GM19452 (cell line): ENCODE results near the gene BEGAIN.

ENCODE experiments used
- ATAC-seq: cut with Tn5 transposase; IDR thresholded peaks from one replicate; pipeline ENCODE4 v1.9.1; 2021; ENCODE audit not compliant: unreplicated experiment

Gene BEGAIN, protein sequence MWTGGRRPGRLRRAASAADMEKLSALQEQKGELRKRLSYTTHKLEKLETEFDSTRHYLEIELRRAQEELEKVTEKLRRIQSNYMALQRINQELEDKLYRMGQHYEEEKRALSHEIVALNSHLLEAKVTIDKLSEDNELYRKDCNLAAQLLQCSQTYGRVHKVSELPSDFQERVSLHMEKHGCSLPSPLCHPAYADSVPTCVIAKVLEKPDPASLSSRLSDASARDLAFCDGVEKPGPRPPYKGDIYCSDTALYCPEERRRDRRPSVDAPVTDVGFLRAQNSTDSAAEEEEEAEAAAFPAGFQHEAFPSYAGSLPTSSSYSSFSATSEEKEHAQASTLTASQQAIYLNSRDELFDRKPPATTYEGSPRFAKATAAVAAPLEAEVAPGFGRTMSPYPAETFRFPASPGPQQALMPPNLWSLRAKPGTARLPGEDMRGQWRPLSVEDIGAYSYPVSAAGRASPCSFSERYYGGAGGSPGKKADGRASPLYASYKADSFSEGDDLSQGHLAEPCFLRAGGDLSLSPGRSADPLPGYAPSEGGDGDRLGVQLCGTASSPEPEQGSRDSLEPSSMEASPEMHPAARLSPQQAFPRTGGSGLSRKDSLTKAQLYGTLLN

DNA sequence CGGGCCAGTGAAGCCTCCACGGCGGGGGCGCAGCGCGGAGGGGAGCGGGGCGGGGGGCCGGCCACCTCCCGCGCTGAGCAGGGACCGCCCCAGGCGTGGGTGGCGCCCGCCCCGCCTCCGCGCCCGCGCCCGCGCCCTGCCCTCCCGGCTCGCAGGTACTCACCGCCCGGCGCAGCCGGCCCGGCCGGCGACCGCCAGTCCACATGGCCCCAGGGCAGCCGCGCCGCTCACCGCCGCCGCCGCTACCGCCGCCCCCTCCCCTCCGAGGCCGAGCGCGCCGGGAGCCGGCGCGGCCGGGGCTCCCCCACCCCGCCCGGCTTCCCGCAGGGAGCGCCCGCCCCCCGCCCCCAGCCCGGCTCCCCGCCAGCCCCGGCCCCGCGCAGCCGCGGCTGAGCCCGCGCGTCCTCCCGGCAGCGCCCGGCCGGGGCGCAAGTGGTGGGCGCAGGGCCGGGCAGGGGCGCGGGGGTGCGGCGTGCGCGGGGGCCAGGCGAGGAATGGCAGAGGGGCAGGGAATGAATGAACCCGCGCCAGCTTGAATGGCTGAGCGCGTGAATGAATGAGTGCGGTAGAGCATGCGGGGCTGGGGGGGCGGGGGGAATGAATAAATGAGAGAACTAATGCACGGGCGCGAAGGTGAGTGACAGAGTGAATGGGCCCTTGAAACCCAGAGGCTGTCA, at the start of gene BEGAIN:
BEGAIN (minus strand) TSS at position 332 of the 677 bp plus-strand sequence; CDS start at position 205, 127 bp downstream.
- no peak for ATAC-seq

DNA sequence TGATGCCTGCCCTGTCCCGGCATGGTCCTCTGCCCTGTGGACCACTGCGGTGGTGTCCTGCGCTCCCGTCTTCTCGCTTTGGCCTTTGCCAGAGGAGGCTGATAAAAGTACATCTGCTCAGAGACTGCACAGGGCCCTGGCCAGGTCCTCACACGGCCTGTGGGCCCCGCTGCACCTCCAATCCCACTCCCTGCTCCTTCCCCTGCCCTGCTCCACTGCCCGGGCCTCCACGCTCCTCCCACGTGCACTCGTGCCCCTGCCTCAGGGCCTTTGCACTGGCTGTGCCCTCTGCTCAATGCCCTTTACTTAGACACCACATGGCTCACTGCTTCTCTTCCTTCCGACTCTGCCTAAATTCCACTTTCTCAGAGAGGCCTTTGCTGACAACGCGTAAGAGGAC, 49.3 kb upstream of the BEGAIN start:
- ATAC-seq: no peak

DNA sequence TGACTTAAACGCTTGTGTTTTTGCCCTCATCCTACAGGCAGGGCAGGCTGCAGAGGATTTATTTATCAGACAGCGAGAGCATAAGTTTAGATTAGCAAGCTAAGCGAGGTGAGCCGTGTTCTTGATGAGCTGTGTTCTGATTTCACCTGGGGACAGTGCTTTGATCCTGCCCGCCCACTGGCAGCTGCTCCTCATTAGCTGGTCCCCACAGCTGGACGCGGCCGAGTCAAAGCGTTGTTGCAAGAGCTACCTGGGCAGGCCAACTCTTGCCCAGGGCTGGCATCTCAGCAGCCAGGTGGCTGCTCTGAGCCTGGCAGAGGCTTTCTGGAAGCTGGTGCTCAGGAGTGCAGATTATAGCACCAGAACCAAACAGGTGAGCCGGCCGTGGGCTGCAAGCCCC, 46.8 kb upstream of the BEGAIN start:
- no peak for ATAC-seq

DNA sequence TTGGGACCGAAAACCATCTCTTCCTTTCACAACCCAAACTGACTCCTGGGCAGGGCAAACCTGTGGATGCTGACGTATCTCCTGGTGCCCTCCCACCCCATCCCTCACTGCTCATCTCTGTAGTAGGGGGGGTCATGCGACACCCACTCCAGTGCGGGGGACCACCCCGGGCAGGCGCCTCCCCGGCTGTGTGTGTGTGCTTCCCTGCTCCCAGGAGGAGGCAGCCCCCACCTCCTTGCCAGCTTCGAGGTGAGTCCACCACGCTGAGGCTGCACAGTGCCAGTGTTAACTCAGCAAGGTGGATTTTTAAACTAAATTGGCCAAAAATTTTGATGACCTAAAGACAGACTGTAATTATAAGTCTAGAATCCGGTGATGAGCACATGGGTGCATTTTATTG, 46.2 kb upstream of the BEGAIN start:
- ATAC-seq: no peak

DNA sequence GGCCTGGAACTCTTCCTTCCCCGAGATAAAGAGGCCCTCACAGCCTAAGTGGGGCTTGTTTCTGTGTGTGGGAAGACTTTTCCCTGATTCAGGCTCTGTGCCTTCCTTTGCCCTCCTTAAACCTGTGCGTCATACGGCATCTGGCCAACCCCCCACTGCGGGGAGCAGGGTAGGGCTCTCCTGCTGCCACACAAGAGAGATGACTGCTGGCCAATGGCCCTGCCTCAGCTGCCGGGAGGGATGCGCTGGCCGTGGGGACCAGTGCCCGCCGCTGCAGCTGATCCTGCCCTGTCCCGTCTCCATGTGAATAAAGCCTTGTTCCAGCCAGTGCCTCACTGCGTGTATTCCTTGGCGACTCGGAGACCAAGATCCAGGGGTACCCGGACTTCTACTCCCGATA, 42.5 kb upstream of the BEGAIN start:
- no peak for ATAC-seq

DNA sequence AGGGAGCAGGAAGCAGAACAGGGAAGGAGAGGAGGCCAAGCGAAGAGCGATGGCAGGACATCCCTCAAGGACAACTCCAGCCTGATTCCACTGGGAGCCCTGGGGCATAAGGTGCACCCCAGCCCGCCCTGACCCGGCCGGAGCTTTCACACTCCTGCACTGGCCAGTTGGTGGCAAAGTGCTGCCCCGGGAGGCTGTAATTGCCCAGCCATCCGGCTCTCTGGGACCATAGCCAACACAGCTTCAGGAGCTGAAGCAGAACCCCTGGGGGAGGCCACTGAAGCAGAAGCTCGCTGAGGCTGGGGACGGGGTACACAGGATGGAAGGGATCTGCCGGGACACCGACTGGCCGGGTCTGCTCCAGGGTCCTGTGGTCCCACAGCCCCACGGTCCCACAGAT, 41.9 kb upstream of the BEGAIN start:
- ATAC-seq: no peak

DNA sequence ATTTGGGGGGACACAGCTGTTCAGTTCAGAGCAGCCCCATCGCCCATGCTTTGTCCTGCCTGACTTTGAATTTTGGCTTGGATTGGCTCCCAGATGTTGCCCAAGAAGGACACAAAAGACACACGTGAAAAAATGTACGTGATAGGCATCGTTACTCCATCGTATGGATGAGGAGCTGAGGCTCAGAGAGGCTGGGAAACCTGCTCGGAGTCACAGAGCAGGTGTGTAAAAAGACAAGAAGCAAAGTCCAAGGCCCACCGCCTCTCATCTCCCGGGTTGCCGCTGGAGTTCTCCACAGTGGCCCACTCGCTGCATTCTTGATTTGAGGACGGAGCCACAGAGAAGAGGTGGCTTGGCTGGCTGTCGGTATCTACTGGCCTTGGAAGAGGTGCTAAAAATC, 41.0 kb upstream of the BEGAIN start:
- ATAC-seq: no peak

DNA sequence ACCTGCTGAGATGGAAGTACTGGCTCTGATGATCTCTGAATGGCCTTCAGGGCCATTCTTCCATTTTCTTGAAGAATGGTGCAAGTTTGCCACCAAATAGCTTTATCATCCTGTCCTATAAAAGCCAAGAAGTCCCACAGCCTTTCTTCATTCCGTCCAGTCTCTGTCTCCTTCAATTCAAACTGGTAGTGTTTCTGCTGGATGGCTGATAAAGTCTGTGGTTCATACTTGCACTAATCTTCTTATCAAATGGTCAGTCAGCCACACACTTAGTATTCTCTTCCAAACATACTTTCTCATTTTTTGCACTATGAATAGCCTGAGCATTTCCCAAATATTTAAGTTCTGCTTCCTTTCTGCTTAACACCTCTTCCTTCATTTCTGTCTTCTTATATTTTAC, 39.4 kb upstream of the BEGAIN start:
- no peak for ATAC-seq

DNA sequence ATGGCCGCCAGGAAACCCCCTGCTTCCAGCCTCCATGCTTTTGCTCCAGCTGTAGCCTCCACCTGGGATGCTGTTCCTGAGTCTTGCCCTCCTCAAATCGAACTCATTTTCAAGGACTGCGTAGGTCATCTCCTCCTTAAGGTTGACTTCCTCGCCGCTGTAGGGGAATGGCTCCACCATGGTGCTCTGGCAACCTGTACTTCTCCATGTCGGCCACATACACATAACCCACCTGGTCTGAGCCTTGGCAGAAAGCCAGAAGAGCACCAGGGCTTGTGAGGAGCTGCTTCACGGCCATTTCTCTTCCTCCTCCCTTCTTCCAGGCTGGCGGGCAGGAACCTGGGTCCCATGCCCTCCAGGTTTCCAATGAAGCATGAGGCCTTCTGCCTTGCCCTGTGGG, 36.7 kb upstream of the BEGAIN start:
- ATAC-seq: no peak

DNA sequence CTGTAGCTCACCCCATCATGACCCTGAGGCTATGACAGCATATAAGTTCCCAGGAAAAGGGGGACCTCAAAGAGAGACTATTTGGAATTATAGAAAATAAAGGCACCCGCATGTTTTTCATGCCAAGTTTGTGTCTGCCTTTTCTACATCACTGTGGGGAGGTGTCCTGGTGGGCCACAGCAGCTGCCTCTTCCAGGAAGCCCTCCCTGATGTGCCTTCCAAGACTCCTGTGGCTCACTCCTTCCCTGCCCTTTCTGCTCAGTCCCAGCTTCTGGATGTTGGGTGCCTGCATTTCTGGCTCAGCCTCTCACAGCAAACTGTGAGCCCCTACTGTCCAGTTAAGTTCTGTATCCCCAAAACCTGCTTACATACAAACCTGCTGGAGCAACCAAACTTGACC, 36.3 kb upstream of the BEGAIN start:
- ATAC-seq: no peak

DNA sequence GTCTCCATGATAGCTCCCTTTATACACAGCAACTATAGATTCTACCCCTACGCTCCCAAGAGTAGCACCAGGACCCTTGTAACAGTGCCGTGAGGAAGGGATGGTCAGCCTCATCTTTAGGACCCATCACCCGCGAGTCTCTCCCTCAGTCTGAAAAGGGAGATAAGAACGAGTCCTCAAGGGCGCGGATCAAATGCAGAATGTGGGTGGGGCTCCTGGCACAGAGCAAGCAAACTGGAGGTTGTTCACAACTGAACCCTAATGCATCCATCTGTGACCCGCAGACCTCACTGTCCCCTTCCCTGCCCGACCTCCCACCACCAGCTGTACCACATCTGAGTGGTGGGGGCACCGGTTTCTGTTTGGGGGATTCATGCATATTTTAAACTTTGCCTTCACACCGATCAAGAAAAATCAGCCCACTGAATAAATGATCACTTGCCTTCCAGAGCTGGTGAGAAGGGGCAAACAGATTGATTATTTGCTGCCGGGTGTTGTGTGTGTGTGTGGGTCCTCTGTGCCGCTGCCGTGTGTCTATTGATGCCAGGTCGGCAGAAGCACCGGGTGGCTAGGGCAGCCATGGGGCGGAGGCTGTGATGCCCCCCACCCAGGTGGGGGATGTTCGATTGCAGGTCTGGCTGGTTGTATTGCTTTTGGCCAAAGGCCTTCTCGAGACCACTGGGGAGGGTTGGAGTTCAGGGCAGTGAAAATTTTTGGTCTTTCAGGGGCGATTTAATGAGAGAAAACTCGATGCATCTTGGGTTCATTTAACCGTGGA, 35.7 kb upstream of the BEGAIN start:
- no peak for ATAC-seq

DNA sequence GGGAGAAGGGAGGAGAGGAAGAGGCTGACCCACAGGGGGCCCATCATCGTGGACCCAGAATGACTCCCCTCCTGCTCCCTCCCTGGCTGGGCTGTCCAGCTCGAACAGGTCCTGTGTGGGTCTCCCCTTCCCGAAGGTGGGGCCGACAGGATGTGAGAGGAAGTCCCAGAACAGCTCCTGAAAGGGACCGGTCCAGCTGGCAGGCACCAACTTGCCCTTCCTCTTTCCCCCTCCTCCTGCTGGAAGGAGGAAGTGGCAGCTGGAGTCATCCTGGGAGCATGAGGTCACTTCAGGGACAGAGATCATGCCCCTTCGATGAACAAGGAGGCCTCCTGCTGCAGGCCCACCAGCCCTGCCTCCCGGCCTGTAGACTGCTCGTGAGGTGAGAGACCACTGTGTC, 35.0 kb upstream of the BEGAIN start:
- ATAC-seq: no peak

DNA sequence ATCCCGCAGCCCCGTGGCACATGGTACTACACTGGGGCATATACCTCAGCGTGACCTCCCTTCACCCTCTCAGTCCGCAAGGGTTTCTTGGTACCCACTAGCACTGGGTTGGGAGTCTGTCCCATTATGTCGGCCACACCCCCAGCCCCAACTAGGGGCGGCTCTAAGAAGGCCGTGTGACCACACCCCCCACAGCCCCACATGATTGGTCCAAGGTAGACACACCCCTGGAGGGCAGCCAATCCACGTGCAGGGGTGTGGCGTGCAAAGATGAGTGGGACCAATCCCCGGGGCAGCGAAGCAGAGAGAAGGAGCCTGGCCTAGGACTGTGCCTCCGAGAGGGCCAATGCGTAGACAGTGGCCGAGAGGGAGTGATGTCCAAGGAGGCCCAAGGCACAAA, 34.6 kb upstream of the BEGAIN start:
- ATAC-seq: no peak

DNA sequence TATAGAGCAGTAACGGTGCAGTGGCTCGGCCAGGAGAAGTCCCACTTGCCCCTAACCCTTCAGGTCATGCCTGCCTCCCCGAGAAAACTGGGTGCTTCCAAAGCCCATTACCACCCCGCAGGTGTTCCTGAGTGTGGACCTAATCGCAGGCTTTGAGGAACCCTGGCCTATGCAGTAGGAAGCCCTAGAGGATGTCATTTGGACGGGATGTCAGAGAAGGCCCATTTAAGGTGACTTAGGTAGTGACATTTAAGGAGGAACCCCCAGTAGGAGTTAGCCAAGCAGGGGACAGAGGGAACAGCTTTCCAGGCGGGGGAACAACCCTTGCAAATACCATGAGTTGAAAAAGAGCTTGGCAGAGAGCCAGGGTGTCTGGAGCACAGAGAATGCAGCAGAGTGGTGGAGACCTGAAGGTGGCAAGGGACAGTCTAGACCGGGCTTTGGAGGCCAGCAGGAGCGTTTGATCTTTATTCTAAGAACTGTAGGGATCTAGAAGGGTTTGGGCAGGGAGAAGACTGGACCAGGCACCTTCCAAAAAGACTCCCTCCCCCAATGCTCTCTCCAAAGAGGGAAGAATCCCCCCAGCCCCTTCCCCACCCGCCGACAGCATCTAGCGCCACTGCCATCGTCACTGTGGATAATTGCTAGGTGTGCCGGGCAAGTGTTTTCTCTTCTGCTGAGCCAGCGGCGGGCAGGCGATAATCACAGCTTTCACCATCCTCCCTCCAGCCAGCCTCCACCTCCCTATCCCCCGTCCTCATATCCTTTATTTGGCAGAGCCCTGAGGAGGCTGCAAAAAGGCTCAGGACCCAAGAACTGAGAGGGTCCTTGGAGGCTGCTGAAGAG, 33.3 kb upstream of the BEGAIN start:
- ATAC-seq: no peak

DNA sequence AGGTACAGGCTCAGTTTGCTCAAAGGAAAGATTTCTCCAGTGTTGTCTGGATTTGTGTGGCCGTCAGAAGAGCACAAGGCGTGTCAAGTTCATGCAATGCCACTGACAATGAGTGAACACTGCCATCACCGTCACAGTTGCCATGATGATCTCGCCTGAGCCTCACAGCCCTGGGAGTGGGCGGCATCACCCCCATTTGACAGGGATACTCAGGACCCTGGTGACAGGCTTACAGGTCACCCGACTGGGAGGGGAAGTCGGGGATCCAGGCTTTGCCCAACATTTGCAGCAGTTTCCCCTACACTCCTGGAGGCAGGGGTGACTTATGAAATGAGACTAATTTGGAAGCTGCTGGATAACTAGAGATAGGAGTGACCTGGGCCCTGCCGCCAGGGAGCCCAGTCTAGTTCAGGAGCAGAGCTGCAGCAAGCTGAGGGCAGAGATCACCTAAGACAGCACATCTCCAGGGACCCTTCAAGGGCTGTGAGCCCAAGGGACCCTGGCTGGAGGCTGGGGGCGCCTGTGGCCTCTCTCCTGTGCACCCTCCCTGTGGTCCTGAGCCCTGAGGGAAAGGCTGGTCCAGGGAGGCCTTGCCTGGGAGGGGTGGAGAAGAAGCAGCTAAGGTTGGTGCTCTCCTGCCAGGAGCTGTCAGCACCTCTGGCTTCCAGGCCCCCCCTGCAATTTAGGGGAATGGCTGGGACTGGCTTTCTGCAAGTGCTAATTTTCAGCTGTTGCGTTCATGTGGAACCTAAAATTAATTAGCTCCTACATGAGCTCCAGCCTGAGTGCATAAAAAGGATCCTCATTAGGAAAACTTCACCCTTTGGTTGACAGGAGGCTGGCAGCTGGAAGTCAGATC, 32.4 kb upstream of the BEGAIN start:
- no peak for ATAC-seq

DNA sequence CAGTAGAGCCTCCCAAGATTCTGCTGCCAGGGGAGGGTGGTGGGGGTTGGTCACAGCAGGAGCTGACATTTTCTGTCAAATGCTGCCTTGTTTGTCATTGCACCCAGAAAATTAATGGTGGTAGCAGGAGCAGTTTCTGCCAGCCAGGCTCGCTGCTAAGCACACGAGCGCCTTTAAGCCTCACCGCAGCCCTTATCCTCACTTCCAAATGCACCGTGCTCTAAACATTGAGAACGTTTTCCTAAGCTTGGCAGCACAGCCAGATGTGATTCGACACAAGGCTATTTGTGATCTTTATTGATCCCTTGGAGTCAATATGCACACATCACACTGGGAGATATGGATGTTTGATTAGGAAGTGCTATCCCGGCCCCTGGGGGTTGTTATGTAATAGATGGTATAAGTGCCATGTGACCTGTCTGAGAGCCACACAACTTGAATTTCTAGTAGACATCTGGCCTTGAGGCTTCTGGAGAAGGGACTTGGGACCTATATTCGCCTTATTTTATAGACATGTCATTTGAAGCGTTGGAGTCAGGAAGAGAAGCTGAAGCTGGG, 31.6 kb upstream of the BEGAIN start:
- no peak for ATAC-seq

DNA sequence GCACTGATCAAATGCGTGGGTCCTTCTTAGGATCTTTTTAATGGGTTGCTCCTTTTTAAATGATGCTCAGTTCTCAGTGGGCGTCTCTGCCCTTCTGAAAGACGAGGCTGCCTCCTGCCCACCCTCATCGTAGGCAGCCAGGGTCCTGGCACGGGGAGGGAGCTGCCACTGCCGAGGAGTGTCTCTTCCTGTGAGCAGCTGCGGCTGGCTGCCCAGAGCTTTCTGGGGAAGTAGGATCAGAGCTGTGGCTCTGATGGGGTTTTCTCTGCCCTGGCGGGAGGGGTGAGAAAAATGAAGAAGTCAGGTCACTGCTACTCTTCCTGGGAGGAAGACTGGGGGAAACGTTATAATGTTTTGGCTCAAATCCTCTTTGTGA, 31.1 kb upstream of the BEGAIN start:
- no peak for ATAC-seq

DNA sequence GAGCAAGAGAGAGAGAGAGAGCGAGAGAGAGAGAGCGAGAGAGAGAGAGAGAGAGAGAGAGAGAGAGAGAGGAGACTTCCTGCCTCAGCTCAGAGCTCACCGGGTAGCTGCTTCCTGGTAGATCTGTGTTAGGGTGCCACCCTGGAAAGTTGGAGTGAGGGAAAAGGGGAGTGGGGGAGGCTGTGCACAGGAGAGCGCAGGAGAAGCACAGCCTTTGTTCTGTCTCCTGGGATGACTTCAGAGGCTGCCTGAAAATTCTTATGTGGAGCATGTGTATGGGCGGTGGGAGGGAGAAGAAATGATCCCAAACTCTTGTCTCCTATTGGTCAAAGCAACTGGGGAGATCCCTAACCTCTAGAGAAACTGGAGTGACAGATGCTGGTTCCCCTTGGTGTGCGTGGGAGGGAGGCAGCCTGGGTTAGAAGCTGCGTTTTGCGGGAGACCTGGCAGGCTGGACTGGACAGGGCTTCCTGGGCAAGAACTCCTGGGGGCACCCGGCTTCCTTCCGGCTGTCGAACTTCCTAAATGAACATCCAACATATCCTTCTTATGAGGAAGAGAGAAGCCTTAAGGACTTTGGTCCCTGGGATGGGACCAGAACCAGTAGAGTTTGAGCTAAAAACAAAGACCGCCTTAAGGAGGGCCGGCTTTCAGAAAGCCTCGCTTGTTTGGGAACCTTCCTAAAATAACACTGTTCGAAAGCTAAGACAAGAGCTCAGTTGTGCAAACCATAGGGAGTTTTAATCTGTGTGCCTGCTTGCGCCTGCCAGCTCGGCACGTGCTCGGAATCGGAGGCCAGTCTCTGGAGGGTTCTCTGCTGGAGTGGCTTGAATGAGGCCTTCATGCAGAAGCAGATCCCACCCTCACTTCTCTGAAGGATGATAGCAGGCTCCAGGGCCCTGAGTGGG, 30.4 kb upstream of the BEGAIN start:
- no peak for ATAC-seq
